Measurements from ENCODE around the gene STIM2. TPM values are rescaled to one million over a fixed set of nuclear protein-coding genes. Genes with fewer than 3 reads are reported as not detected.

STIM2 gene
- polyA plus RNA-seq, 1 donor (not counting 4 experiments of a cell fraction or from before 2014, with no cell fraction given) = 20.7 TPM

- Histone ChIP-seq H3K4me2 (ENCODE audit: control insufficient read depth, extremely low read depth, insufficient read depth, low read depth, low read length) (no peak overlapping the region), H4K20me1 (ENCODE audit: control insufficient read depth, extremely low read depth, insufficient read depth, low read length) (no peaks in the 10 kb centered on the region), H3K4me3 (ENCODE audit: control insufficient read depth in 2 of 3, extremely low read depth in 1 of 3, insufficient read depth in 2 of 3, low read depth in 1 of 3, low read length in 3 of 3) (no peak overlapping the region), H3K27ac (ENCODE audit: control insufficient read depth, insufficient read depth, low read length) (no peak overlapping the region), H2AFZ (ENCODE audit: control insufficient read depth, low read length) (no peak overlapping the region), H3K27me3 (ENCODE audit: control insufficient read depth, extremely low read depth, insufficient read depth, low read length) (no peaks in the 10 kb centered on the region), H3K4me1 (ENCODE audit: control insufficient read depth, extremely low read depth, insufficient read depth, low read length) (peaks cover 16% of the 10 kb centered on the region), H3K36me3 (ENCODE audit: control insufficient read depth in 2 of 2, extremely low read depth in 1 of 2, insufficient read depth in 2 of 2, low read length in 2 of 2) (no peaks in the 10 kb centered on the region), H3K9me1 (ENCODE audit: control insufficient read depth, extremely low read depth, insufficient read depth, low read length) (no peaks in the 10 kb centered on the region), H3K9me3 (ENCODE audit: control insufficient read depth, low read depth, low read length) (no peaks in the 10 kb centered on the region), H3K79me2 (ENCODE audit: control insufficient read depth, insufficient read depth, low read length) (peaks cover 10% of the 10 kb centered on the region), H3K9ac (ENCODE audit: control insufficient read depth, extremely low read depth, insufficient read depth, low read length) (no peak overlapping the region)
- TF ChIP-seq CTCF (optimal IDR thresholded peaks at IDR 0.05 in 1 of 3, IDR thresholded peaks at IDR 0.05 in 1 of 3, conservative IDR thresholded peaks at IDR 0.05 in 1 of 3; ENCODE audit: extremely low read depth in 1 of 3, insufficient read depth in 2 of 3, low read length in 3 of 3) = no peak
- no peak for TF ChIP-seq EZH2 (IDR thresholded peaks at IDR 0.05; ENCODE audit: low read length)
- no peak for FAIRE-seq
- DNase-seq (ENCODE audit: low read depth, low spot score) = no peak
- dilution Hi-C loops (cut with MboI; ENCODE audit: extremely low pct_ligation_motif_present, low sequenced_read_pairs) = no loop called here
Measured at GRCh38 chr4:26854701-26855100, 5.9 kb upstream of the STIM2 start.

- peak overlapping the region; percentile 83 for H2AFZ ChIP-seq (ENCODE audit: control insufficient read depth, low read length)
- H3K4me2 ChIP-seq (ENCODE audit: control insufficient read depth, extremely low read depth, insufficient read depth, low read depth, low read length) = peak overlapping the region; percentile 100
- no peak for TF ChIP-seq EZH2 (IDR thresholded peaks at IDR 0.05; ENCODE audit: low read length)
- TF ChIP-seq CTCF (optimal IDR thresholded peaks at IDR 0.05 in 1 of 3, IDR thresholded peaks at IDR 0.05 in 1 of 3, conservative IDR thresholded peaks at IDR 0.05 in 1 of 3; ENCODE audit: extremely low read depth in 1 of 3, insufficient read depth in 2 of 3, low read length in 3 of 3) = no peak
- H3K4me3 ChIP-seq (ENCODE audit: control insufficient read depth in 2 of 3, extremely low read depth in 1 of 3, insufficient read depth in 2 of 3, low read depth in 1 of 3, low read length in 3 of 3) = peak overlapping the region; percentile 74 to 98 (median 97)
- no peaks in the 10 kb centered on the region for H3K27me3 ChIP-seq (ENCODE audit: control insufficient read depth, extremely low read depth, insufficient read depth, low read length)
- H3K36me3 ChIP-seq (ENCODE audit: control insufficient read depth in 2 of 2, extremely low read depth in 1 of 2, insufficient read depth in 2 of 2, low read length in 2 of 2) = no peaks in the 10 kb centered on the region
- no peaks in the 10 kb centered on the region for H3K9me1 ChIP-seq (ENCODE audit: control insufficient read depth, extremely low read depth, insufficient read depth, low read length)
- peak; percentile 66 for FAIRE-seq
- no peaks in the 10 kb centered on the region for H4K20me1 ChIP-seq (ENCODE audit: control insufficient read depth, extremely low read depth, insufficient read depth, low read length)
- peaks cover 18% of the 10 kb centered on the region for H3K4me1 ChIP-seq (ENCODE audit: control insufficient read depth, extremely low read depth, insufficient read depth, low read length)
- no peak for DNase-seq (ENCODE audit: low read depth, low spot score)
- peak overlapping the region; percentile 29 for H3K27ac ChIP-seq (ENCODE audit: control insufficient read depth, insufficient read depth, low read length)
- no peaks in the 10 kb centered on the region for H3K9me3 ChIP-seq (ENCODE audit: control insufficient read depth, low read depth, low read length)
- H3K79me2 ChIP-seq (ENCODE audit: control insufficient read depth, insufficient read depth, low read length) = peaks cover 15% of the 10 kb centered on the region
- H3K9ac ChIP-seq (ENCODE audit: control insufficient read depth, extremely low read depth, insufficient read depth, low read length) = peak overlapping the region; percentile 88
- dilution Hi-C loops (cut with MboI; ENCODE audit: extremely low pct_ligation_motif_present, low sequenced_read_pairs) = no loop called here
Measured at GRCh38 chr4:26856906-26857277, 3.7 kb upstream of the STIM2 start.

Data from keratinocyte (primary cell).